SJCRH30 (cell line): ENCODE measurements around the gene DNMT3A. TPM values are rescaled to one million over a fixed set of nuclear protein-coding genes. Genes with fewer than 3 reads are reported as not detected.

Source experiments
- DNase-seq, 2 experiments: peaks; one replicate each; pipeline ENCODE4 v3.0.0-alpha.2; 2015 to 2020
- H3K27ac ChIP-seq: fragments of 250-450 bp; sonication (Bioruptor Pico); 2 replicates; pipeline ENCODE4 v1.5.1; 2020; ENCODE audit warnings: mild to moderate bottlenecking, moderate library complexity
- H3K27me3 ChIP-seq: fragments of 250-450 bp; sonication (Bioruptor Pico); 2 replicates; pipeline ENCODE4 v1.5.1; 2020; ENCODE audit warnings: mild to moderate bottlenecking, moderate library complexity
- H3K36me3 ChIP-seq: fragments of 250-450 bp; sonication (Bioruptor Pico); 2 replicates; pipeline ENCODE4 v1.5.1; 2020; ENCODE audit warnings: mild to moderate bottlenecking, moderate library complexity
- H3K4me1 ChIP-seq: fragments of 250-450 bp; sonication (Bioruptor Pico); 2 replicates; pipeline ENCODE4 v1.5.1; 2020; ENCODE audit warnings: mild to moderate bottlenecking, moderate library complexity
- H3K4me3 ChIP-seq: fragments of 250-450 bp; sonication (Bioruptor Pico); 2 replicates; pipeline ENCODE4 v1.5.1; 2020; ENCODE audit warnings: mild to moderate bottlenecking, moderate library complexity
- H3K9me3 ChIP-seq: fragments of 250-450 bp; sonication (Bioruptor Pico); replicated peaks from 2 replicates; pipeline ENCODE4 v1.5.1; 2020; ENCODE audit warnings: mild to moderate bottlenecking, moderate library complexity
- total RNA-seq: library from RNA; depleted of rRNA; stranded (reverse); fragments of >200 nt; shearing (Covaris generic); gene quantifications from 2 replicates; pipeline ENCODE4 v1.2.3, GENCODE V29; 2014

The DNMT3A gene
- total RNA-seq, 1 experiment from 2014 or later, result 32.8 TPM

GRCh38 chr2:25376750-25377621 lies 35.3 kb upstream of the DNMT3A start:
- H3K36me3 ChIP-seq, result no peaks in the 10 kb centered on the region
- H3K27ac ChIP-seq, result no peak overlapping the region
- peaks cover 21% of the 10 kb centered on the region for H3K4me1 ChIP-seq
- H3K27me3 ChIP-seq, result no peaks in the 10 kb centered on the region
- DNase-seq, result peak; percentile 92 to 96
- no peaks in the 10 kb centered on the region for H3K9me3 ChIP-seq
- peak overlapping the region; percentile 41 for H3K4me3 ChIP-seq

DNA sequence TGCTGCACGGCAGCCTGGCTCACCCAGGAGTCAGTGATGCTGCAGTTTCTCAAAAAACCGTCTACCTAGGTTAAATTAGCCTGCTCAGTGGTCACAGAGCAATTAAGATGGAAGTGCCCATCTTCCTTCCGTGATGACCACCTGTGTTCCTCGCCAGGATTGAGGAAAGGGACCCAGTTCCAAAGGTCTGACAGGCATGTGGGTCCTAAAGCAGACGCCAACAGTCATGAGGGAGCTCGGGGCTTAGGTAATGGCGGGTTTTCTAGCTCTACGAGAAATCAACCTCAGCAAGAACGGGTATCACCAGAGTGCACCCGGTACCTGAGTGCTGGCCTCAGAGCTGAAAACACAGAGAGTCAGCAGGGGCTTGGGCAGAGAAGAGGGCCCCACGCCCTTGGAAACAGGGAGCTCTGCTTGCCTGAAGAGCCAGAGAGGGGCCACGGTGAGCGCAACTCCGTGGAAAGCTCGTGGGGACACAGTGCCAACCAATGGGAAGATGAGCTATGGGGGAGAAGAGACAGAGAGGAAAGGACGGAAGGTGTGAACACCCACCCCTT lies 34.3 kb upstream of the DNMT3A start:
- H3K36me3 ChIP-seq, result no peaks in the 10 kb centered on the region
- H3K4me3 ChIP-seq, result peak overlapping the region; percentile 41
- DNase-seq, result no peak
- peaks cover 21% of the 10 kb centered on the region for H3K4me1 ChIP-seq
- H3K27me3 ChIP-seq, result no peaks in the 10 kb centered on the region
- H3K27ac ChIP-seq, result no peak overlapping the region
- no peaks in the 10 kb centered on the region for H3K9me3 ChIP-seq

GRCh38 chr2:25375371-25375988 lies 33.8 kb upstream of the DNMT3A start:
- peaks cover 21% of the 10 kb centered on the region for H3K4me1 ChIP-seq
- no peak overlapping the region for H3K4me3 ChIP-seq
- H3K27me3 ChIP-seq, result no peaks in the 10 kb centered on the region
- H3K36me3 ChIP-seq, result no peaks in the 10 kb centered on the region
- H3K27ac ChIP-seq, result no peak overlapping the region
- no peaks in the 10 kb centered on the region for H3K9me3 ChIP-seq
- DNase-seq, result no peak

- Histone ChIP-seq H3K4me3 (no peak overlapping the region), H3K27ac (no peak overlapping the region), H3K36me3 (no peaks in the 10 kb centered on the region), H3K4me1 (peaks cover 21% of the 10 kb centered on the region), H3K9me3 (no peaks in the 10 kb centered on the region), H3K27me3 (no peaks in the 10 kb centered on the region)
- no peak for DNase-seq
These were observed 33.1 kb upstream of the DNMT3A start for GRCh38 chr2:25374827-25375226.

GRCh38 chr2:25374411-25374810 lies 32.7 kb upstream of the DNMT3A start:
- Histone ChIP-seq H3K27ac (no peak overlapping the region), H3K27me3 (no peaks in the 10 kb centered on the region), H3K9me3 (no peaks in the 10 kb centered on the region), H3K4me1 (peaks cover 21% of the 10 kb centered on the region), H3K4me3 (no peak overlapping the region), H3K36me3 (no peaks in the 10 kb centered on the region)
- DNase-seq, result no peak

- H3K9me3 ChIP-seq, result no peaks in the 10 kb centered on the region
- no peak overlapping the region for H3K27ac ChIP-seq
- no peak overlapping the region for H3K4me3 ChIP-seq
- H3K36me3 ChIP-seq, result no peaks in the 10 kb centered on the region
- no peaks in the 10 kb centered on the region for H3K27me3 ChIP-seq
- H3K4me1 ChIP-seq, result peaks cover 25% of the 10 kb centered on the region
- DNase-seq, result peak; percentile 58 to 68
These were observed 31.7 kb upstream of the DNMT3A start for GRCh38 chr2:25373269-25373981.

DNA sequence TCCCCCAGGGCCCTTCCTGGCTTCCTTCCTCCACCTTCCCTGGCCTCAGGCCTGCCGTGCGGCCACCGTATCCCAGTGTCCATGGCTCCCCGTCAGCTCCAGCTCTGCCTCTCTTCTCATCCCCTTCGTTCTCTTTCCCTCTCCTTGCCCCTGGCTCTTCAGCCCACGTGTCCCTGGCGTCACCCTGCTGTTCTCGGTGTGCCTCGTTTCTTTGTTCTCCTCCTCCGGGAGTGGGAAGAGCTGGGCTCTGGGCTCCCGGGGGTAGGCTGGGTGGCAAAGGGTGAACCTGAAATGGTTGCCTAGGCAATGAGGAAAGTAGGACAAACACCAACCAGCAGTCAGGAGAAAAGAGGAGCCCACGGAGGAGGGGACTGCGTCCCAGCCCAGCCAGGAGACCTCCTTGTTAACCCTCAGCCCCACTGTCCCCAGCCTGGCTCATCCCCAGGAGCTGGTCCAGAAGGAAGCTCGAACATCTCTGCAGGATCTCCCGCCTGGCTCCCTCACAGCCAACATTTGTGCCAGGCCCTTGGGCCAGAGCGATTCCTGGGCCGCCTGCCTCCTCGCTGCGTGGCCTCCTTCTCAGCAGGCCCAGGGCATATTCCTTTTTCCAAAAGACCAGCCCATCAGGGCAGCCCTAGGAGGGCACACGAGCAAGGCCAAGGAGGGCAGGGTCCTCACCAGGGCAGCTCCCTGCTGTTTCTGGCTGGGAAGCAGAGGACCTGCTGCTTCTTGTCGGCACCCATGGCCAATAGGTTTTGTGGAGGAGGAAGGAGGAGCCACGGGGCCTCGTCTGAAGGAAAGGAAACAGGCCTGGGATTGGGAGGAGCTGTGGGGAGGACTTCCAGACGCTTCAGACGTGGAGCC lies 30.9 kb upstream of the DNMT3A start:
- no peaks in the 10 kb centered on the region for H3K36me3 ChIP-seq
- H3K4me3 ChIP-seq, result no peak overlapping the region
- DNase-seq, result no peak
- H3K9me3 ChIP-seq, result no peaks in the 10 kb centered on the region
- H3K4me1 ChIP-seq, result peaks cover 32% of the 10 kb centered on the region
- H3K27ac ChIP-seq, result no peak overlapping the region
- no peaks in the 10 kb centered on the region for H3K27me3 ChIP-seq

DNA sequence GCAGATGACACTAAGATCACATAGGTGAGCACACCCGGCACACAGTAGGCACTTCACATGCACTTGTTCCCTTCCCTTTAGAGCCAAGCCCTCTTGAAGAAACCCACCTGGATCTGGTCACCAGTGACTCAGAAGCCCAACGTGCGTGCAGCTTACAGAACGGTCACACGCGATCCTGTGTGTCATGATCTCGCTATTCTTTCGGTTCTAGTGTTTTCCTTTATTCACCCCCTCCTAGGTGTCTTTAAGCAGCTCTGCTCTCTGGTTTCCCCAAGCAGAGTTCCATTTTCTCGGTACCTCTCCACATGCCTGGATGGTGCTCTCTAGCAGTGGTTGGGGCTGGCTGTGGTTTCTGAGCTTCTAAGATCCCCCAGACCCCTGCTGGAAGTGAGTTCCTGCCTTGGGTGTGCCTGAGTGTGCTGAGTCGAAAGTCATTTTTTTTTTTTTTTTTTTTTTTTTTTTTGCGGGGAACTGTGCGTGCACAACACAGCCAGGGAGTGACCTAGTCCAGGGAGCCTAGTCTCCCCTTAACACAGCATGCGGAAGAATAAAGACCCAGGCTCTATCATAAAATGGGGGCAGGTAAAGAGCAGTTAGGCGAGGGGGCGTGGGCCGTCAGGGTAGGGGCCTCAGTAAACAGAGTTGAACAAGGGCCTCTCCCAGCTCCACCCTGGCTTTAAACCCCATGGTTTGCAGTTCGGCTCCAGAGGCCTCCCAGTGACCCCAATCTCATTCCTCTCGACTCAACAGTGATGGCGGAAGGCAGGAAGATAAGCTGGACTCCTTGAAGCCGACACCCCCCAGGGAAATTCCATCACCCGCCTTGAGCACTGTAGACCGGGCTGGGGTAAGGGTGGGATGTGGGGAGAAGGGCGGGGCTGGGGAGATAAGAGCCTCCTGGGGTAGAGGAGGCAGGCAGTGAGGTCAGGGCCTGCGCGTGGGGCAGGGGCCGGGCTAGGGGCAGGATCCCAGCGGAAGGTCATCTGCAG lies 29.8 kb upstream of the DNMT3A start:
- no peaks in the 10 kb centered on the region for H3K27me3 ChIP-seq
- DNase-seq, result no peak
- H3K9me3 ChIP-seq, result no peaks in the 10 kb centered on the region
- H3K4me1 ChIP-seq, result peaks cover 34% of the 10 kb centered on the region
- H3K4me3 ChIP-seq, result no peak overlapping the region
- H3K27ac ChIP-seq, result no peak overlapping the region
- no peaks in the 10 kb centered on the region for H3K36me3 ChIP-seq

GRCh38 chr2:25369876-25370275 lies 28.2 kb upstream of the DNMT3A start:
- no peak overlapping the region for H3K4me3 ChIP-seq
- H3K9me3 ChIP-seq, result no peaks in the 10 kb centered on the region
- no peaks in the 10 kb centered on the region for H3K27me3 ChIP-seq
- no peak overlapping the region for H3K27ac ChIP-seq
- H3K36me3 ChIP-seq, result no peaks in the 10 kb centered on the region
- peaks cover 30% of the 10 kb centered on the region for H3K4me1 ChIP-seq
- no peak for DNase-seq

DNA sequence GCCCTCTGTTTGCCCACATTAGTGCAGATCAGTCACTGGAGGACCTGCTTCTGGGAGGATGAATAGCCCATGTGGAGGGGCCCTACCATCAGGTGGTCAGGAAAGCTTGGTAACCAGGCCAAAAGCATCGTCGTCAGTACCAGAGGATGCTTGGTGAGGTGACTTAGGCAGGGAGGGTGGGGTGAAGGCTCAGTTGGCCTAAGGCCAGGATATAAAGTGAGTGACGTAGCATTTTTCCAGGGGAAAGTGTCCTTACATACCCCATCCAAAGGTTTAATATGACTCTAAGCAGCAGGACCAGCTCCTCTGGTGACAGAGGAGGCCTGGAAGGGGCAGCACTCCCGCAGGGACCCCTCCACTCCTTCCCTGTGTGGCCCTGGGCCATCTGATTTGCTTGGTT lies 27.7 kb upstream of the DNMT3A start:
- Histone ChIP-seq H3K27me3 (no peaks in the 10 kb centered on the region), H3K27ac (no peak overlapping the region)

GRCh38 chr2:25368660-25369059 lies 26.9 kb upstream of the DNMT3A start:
- Histone ChIP-seq H3K4me3 (no peak overlapping the region), H3K4me1 (peaks cover 26% of the 10 kb centered on the region), H3K36me3 (no peaks in the 10 kb centered on the region), H3K27ac (no peak overlapping the region), H3K9me3 (no peaks in the 10 kb centered on the region), H3K27me3 (no peaks in the 10 kb centered on the region)
- no peak for DNase-seq

More for the DNA sequence above, 27.7 kb upstream of the DNMT3A start:
- DNase-seq, result no peak
- H3K4me3 ChIP-seq, result no peak overlapping the region
- no peaks in the 10 kb centered on the region for H3K36me3 ChIP-seq
- H3K4me1 ChIP-seq, result peaks cover 30% of the 10 kb centered on the region
- H3K9me3 ChIP-seq, result no peaks in the 10 kb centered on the region

DNA sequence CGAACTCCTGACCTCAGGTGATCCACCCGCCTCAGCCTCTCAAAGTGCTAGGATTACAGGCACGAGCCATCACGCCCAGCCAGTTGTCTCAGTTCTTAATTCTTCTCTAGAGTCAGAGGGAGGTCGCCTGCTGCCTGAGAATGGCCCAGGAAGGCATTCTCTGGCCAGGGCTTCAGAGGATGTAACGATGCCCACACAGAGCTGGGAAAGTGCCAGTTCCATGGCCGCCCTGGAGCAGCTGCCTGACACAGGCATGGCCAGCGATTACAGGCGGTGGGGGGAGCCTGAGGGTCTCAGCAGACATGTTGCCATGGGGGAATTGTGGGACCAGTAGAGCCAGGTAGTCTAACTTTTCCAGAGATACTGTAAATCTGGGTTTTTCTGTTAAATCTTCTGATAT lies 25.6 kb upstream of the DNMT3A start:
- Histone ChIP-seq H3K4me3 (no peak overlapping the region), H3K36me3 (no peaks in the 10 kb centered on the region), H3K27ac (no peak overlapping the region), H3K4me1 (peaks cover 18% of the 10 kb centered on the region), H3K9me3 (no peaks in the 10 kb centered on the region), H3K27me3 (no peaks in the 10 kb centered on the region)
- DNase-seq, result peak; percentile 65 to 73

GRCh38 chr2:25366629-25367028 lies 24.9 kb upstream of the DNMT3A start:
- no peak overlapping the region for H3K27ac ChIP-seq
- no peaks in the 10 kb centered on the region for H3K9me3 ChIP-seq
- H3K36me3 ChIP-seq, result no peaks in the 10 kb centered on the region
- peaks cover 18% of the 10 kb centered on the region for H3K4me1 ChIP-seq
- H3K27me3 ChIP-seq, result no peaks in the 10 kb centered on the region
- no peak overlapping the region for H3K4me3 ChIP-seq
- DNase-seq, result no peak
